GM21526 (cell line): ENCODE data around the gene TAAR5.
"Not testable (repeated sequence)": the region's sequence is repeated elsewhere in the genome, so short reads cannot be mapped to it uniquely, and the experiment has no call there.

Experiments used
- ATAC-seq: cut with Tn5 transposase; IDR thresholded peaks from one replicate; pipeline ENCODE4 v1.9.1; 2021; ENCODE audit warnings: moderate library complexity; ENCODE audit not compliant: unreplicated experiment, low FRiP score

The TAAR5 gene

GRCh38 chr6:132571774-132572173, 17.8 kb downstream of the TAAR5 start:
- no peak for ATAC-seq

- ATAC-seq: no peak
Measured at GRCh38 chr6:132570221-132570777, 19.2 kb downstream of the TAAR5 start, which contains the start of gene TAAR6. TAAR6 (plus strand) TSS chr6:132570322; CDS start chr6:132570322, 0 bp downstream.

- no peak for ATAC-seq
Measured at GRCh38 chr6:132569170-132569569, 20.4 kb downstream of the TAAR5 start.

GRCh38 chr6:132568611-132569010, 20.9 kb downstream of the TAAR5 start:
- no peak for ATAC-seq

GRCh38 chr6:132567566-132567965, 22.0 kb downstream of the TAAR5 start:
- ATAC-seq: no peak

- no peak for ATAC-seq
Measured at GRCh38 chr6:132566404-132566803, 23.1 kb downstream of the TAAR5 start.

GRCh38 chr6:132560087-132560486, 29.5 kb downstream of the TAAR5 start:
- not testable (repeated sequence) for ATAC-seq

GRCh38 chr6:132552372-132552771, 37.2 kb downstream of the TAAR5 start, which contains the start of gene TAAR8:
TAAR8 (plus strand) TSS chr6:132552672; CDS start chr6:132552693, 21 bp downstream.
- ATAC-seq: no peak

- ATAC-seq: no peak
Measured at GRCh38 chr6:132551214-132551613, 38.3 kb downstream of the TAAR5 start.

- no peak for ATAC-seq
Measured at GRCh38 chr6:132548746-132549463, 40.6 kb downstream of the TAAR5 start.

GRCh38 chr6:132544826-132545225, 44.7 kb downstream of the TAAR5 start:
- ATAC-seq: no peak
